ENCODE measurements around the gene DGKH. TPM values are rescaled to one million over a fixed set of nuclear protein-coding genes. Genes with fewer than 3 reads are reported as not detected.
A peak's percentile ranks its signal among the peaks of the same experiment; 100 is the strongest.

Gene DGKH
- total and polyA plus RNA-seq, 10 of the 15 experiments (the other 5 are each of a cell fraction or from before 2014, with no cell fraction given), result 1.3 to 15.2 (median 7.3) TPM

GRCh38 chr13:42035905-42036521 is 12.4 kb upstream of the DGKH start:
- Histone ChIP-seq H3K4me2 (ENCODE audit: control insufficient read depth, insufficient read depth) (no peak overlapping the region), H3K36me3 (ENCODE audit: control insufficient read depth in 2 of 2, insufficient read depth in 2 of 2, low read length in 1 of 2) (no peaks in the 10 kb centered on the region), H4K20me1 (ENCODE audit: control insufficient read depth, insufficient read depth) (no peaks in the 10 kb centered on the region), H3K4me1 (ENCODE audit: control insufficient read depth, insufficient read depth, low read length) (no peaks in the 10 kb centered on the region; the same call in 1 of the 2 replicates), H3K27ac (ENCODE audit: control insufficient read depth, insufficient read depth) (no peak overlapping the region), H3K79me2 (ENCODE audit: control insufficient read depth, insufficient read depth, low read length) (peaks cover 2% of the 10 kb centered on the region), H3K9ac (ENCODE audit: control insufficient read depth, insufficient read depth, low read length) (no peak overlapping the region), H3K9me3 (replicated peaks; ENCODE audit: control insufficient read depth, insufficient read depth, low read length) (peaks cover 3% of the 10 kb centered on the region), H3K27me3 (replicated peaks in 1 of 2; ENCODE audit: control insufficient read depth in 2 of 2, insufficient read depth in 2 of 2, low read length in 1 of 2) (no peaks in the 10 kb centered on the region), H2AFZ (ENCODE audit: control insufficient read depth, low read depth, low read length) (no peak overlapping the region), H3K4me3 (no peak overlapping the region)
- TF ChIP-seq GATAD2B (conservative IDR thresholded peaks at IDR 0.05; ENCODE audit: low read depth), result no peak
- TF ChIP-seq SP1 (IDR thresholded peaks at IDR 0.05; ENCODE audit: low read depth, low read length), result no peak
- no peak for TF ChIP-seq RELA (IDR thresholded peaks at IDR 0.05; ENCODE audit: borderline replicate concordance, partially characterized antibody)
- TF ChIP-seq CBX5 (IDR thresholded peaks at IDR 0.05; ENCODE audit: low read depth), result peak; percentile 69; the same call in 1 of the 2 replicates
- ChIA-PET POLR2A (no interaction called here), SMC1A (ENCODE audit: uncharacterized antibody, unreplicated experiment) (no interaction called here), CTCF (interaction anchor here (0.9 to 1.3 kb wide), 3 partner anchors 13 to 368 kb away, joined by 3 read pairs; no protein-coding TSS in a partner anchor), RAD21 (ENCODE audit: unreplicated experiment) (no interaction called here)
- intact Hi-C loops (cut with micrococcal nuclease; ENCODE audit: unreplicated experiment) (no loop called here), in situ Hi-C loops (cut with MboI) (no loop called here)
- no TSS peak for BruUV-seq (replicated peaks)
- no peak for ATAC-seq
- no peak for FAIRE-seq
- no peak for DNase-seq (ENCODE audit: low read depth, low spot score)

GRCh38 chr13:42036711-42037110 is 11.7 kb upstream of the DGKH start:
- no peaks in the 10 kb centered on the region for H4K20me1 ChIP-seq (ENCODE audit: control insufficient read depth, insufficient read depth)
- BruUV-seq (replicated peaks), result no TSS peak
- FAIRE-seq, result no peak
- SMC1A ChIA-PET (ENCODE audit: uncharacterized antibody, unreplicated experiment), result no interaction called here
- in situ Hi-C loops (cut with MboI) (no loop called here), intact Hi-C loops (cut with micrococcal nuclease; ENCODE audit: unreplicated experiment) (no loop called here)
- H3K27me3 ChIP-seq (replicated peaks in 1 of 2; ENCODE audit: control insufficient read depth in 2 of 2, insufficient read depth in 2 of 2, low read length in 1 of 2), result no peaks in the 10 kb centered on the region
- CTCF ChIA-PET, result no interaction called here
- no peak overlapping the region for H3K4me2 ChIP-seq (ENCODE audit: control insufficient read depth, insufficient read depth)
- H3K9ac ChIP-seq (ENCODE audit: control insufficient read depth, insufficient read depth, low read length), result no peak overlapping the region
- peaks cover 9% of the 10 kb centered on the region for H3K79me2 ChIP-seq (ENCODE audit: control insufficient read depth, insufficient read depth, low read length)
- no peak for TF ChIP-seq RBBP5 (conservative IDR thresholded peaks at IDR 0.05)
- no peak for TF ChIP-seq RB1 (IDR thresholded peaks at IDR 0.05; ENCODE audit: borderline replicate concordance)
- TF ChIP-seq NFXL1 (IDR thresholded peaks at IDR 0.05; ENCODE audit: borderline replicate concordance), result no peak
- TF ChIP-seq ASH2L (IDR thresholded peaks at IDR 0.05; ENCODE audit: borderline replicate concordance, low read depth), result no peak
- WGBS (ENCODE audit: insufficient coverage, insufficient replicate concordance, low lambda C conversion rate, missing lambda C conversion rate), result 98% methylated on average over 3 of the region's 3 CpGs
- no peaks in the 10 kb centered on the region for H3K36me3 ChIP-seq (ENCODE audit: control insufficient read depth in 2 of 2, insufficient read depth in 2 of 2, low read length in 1 of 2)
- no peak overlapping the region for H3K27ac ChIP-seq (ENCODE audit: control insufficient read depth, insufficient read depth)
- H3K4me1 ChIP-seq (ENCODE audit: control insufficient read depth, insufficient read depth, low read length), result no peaks in the 10 kb centered on the region; the same call in 1 of the 2 replicates
- H3K4me3 ChIP-seq, result no peak overlapping the region
- RAD21 ChIA-PET (ENCODE audit: unreplicated experiment), result no interaction called here
- POLR2A ChIA-PET, result interaction anchor here (0.9 kb wide), 1 partner anchor 10 kb away, joined by 3 read pairs; no protein-coding TSS in a partner anchor
- no peak for DNase-seq (ENCODE audit: low read depth, low spot score)
- no peak overlapping the region for H2AFZ ChIP-seq (ENCODE audit: control insufficient read depth, low read depth, low read length)
- no peak for ATAC-seq
- H3K9me3 ChIP-seq (replicated peaks; ENCODE audit: control insufficient read depth, insufficient read depth, low read length), result peaks cover 3% of the 10 kb centered on the region
